Esophagus (tissue), 2 donors: ENCODE results near the gene ENO3. TPM values are rescaled to one million over a fixed set of nuclear protein-coding genes. Genes with fewer than 3 reads are reported as not detected.

Source experiments
- H3K27ac ChIP-seq, 2 donors: one replicate each; pipeline ENCODE4 v1.5.1; 2013; ENCODE audit warnings: low read depth in 2 of 2, mild to moderate bottlenecking in 2 of 2, inconsistent platforms in 1 of 2, low read length in 1 of 2, moderate library complexity in 1 of 2
- H3K27me3 ChIP-seq, 2 donors: one replicate each; pipeline ENCODE4 v1.6.1; 2013; ENCODE audit warnings: low read length in 2 of 2, control low read depth in 1 of 2, mild to moderate bottlenecking in 1 of 2; ENCODE audit not compliant: insufficient read depth in 2 of 2, control insufficient read depth in 1 of 2
- H3K36me3 ChIP-seq, 2 donors: one replicate each; pipeline ENCODE4 v1.6.1; 2013; ENCODE audit warnings: low read length in 1 of 2; ENCODE audit not compliant: control insufficient read depth in 2 of 2, insufficient read depth in 2 of 2
- H3K4me1 ChIP-seq, 2 donors: one replicate each; pipeline ENCODE4 v1.6.1; 2013; ENCODE audit warnings: low read length in 1 of 2; ENCODE audit not compliant: control insufficient read depth in 2 of 2, insufficient read depth in 2 of 2
- H3K4me3 ChIP-seq, 2 donors: one replicate each; pipeline ENCODE4 v1.5.1; 2013; ENCODE audit warnings: low read length in 2 of 2, mild to moderate bottlenecking in 2 of 2, low read depth in 1 of 2, moderate library complexity in 1 of 2
- H3K9me3 ChIP-seq, 2 donors: one replicate each; pipeline ENCODE4 v1.6.1; 2013; ENCODE audit warnings: mild to moderate bottlenecking in 2 of 2, low read depth in 1 of 2, low read length in 1 of 2, moderate library complexity in 1 of 2; ENCODE audit not compliant: control insufficient read depth in 2 of 2, insufficient read depth in 1 of 2
- whole genome bisulfite sequencing, 2 donors: extraction: QIAGEN DNeasy Blood & Tissue Kit; methylation state at CpG; one replicate each; pipeline ENCODE4 v1.1.7; 2013; 5-methylcytosine and 5-hydroxymethylcytosine counted together
- polyA plus RNA-seq, 2 donors: library from polyadenylated mRNA; stranded (reverse); fragments of 200-250 nt; gene quantifications; one replicate each; pipeline ENCODE4 v1.2.3, GENCODE V29; 2013
- donor health status: healthy with polysubstance abuse.
- donor health status: Bipolar disorder and iron deficiency.

Gene ENO3
- polyA plus RNA-seq, 2 donors = 1.7 to 10.8 TPM

DNA sequence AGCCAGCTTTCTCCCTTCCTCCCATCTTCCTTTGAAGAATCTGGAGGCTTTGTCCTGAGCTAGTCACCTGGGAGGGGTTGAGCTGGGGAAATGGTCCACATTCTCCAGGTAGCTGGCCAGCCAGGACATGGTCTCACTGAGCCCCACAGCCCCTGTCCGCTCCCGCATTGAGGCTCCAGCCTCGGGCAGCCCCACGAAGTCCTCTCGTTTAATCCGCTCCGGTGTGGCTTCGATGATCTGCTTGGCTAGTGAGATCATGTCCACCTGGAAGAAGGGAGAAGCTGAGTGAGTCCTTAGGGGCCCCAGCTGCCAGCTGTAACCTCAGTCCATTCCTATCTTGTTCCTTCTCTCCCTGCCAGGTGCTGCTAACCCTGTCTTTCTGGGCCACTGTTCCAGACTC lies 19.4 kb downstream of the ENO3 start:
- Histone ChIP-seq H3K4me3 (no peak overlapping the region), H3K4me1 (peaks cover 9 to 18% of the 10 kb centered on the region in 2 donors), H3K9me3 (no peaks in the 10 kb centered on the region), H3K36me3 (peaks cover 7 to 29% of the 10 kb centered on the region in 2 donors), H3K27me3 (no peaks in the 10 kb centered on the region), H3K27ac (peak overlapping the region in 1 of 2 donors; percentile 8)
- WGBS, 2 donors = 93 to 97% methylated on average over 8 of the region's 8 CpGs

DNA sequence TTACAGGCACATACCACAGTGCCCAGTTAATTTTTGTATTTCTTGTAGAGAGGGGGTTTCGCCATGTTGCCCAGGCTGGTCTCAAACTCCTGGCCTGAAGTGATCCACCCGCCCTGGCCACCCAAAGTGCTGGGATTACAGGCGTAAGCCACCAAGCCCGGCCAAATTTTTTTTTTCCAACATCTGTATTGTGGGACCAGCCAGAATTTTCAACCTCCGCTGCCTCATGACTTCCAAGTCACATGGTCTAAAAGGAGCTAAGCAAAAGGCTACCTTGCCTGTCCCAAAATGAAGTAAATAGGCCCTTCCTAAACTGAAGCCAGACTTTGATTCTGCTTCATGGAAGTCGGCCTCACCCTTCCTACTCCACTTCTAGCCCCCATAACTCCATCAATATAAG lies 20.9 kb downstream of the ENO3 start:
- Histone ChIP-seq H3K27me3 (no peaks in the 10 kb centered on the region), H3K4me3 (no peak overlapping the region), H3K4me1 (peaks cover 9 to 15% of the 10 kb centered on the region in 2 donors), H3K36me3 (peaks cover 7 to 29% of the 10 kb centered on the region in 2 donors), H3K27ac (no peak overlapping the region), H3K9me3 (no peaks in the 10 kb centered on the region)
- 85 to 86% methylated on average over 6 of the region's 6 CpGs for WGBS, 2 donors

- peaks cover 9 to 15% of the 10 kb centered on the region in 2 donors for H3K4me1 ChIP-seq
- H3K4me3 ChIP-seq = no peak overlapping the region
- H3K36me3 ChIP-seq = peaks cover 7 to 32% of the 10 kb centered on the region in 2 donors
- no peak overlapping the region for H3K27ac ChIP-seq
- H3K27me3 ChIP-seq = no peaks in the 10 kb centered on the region
- WGBS, 2 donors = 92 to 94% methylated on average over 10 to 12 of the region's 12 CpGs
- H3K9me3 ChIP-seq = no peaks in the 10 kb centered on the region
These were observed 21.4 kb downstream of the ENO3 start for GRCh38 chr17:4972322-4972721.

DNA sequence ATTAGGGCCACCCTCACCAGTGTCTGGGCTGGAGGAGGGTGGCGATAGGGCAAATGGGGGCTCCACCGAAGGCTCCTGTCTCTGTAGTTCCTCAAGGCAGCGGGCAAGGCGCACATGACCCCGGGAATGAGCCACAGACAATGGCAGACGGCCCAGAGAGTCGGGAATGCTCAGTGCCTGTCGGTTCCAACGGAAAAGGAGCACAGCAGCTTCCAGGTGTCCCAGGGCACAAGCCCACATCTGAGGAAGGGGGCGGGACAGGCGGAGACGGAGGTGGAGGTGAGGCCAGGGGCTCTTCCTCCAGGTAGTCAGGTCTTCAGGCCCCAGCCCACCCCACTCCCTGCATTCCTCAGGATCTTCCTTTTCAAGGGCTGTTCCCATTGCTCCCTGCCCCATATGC lies 21.8 kb downstream of the ENO3 start:
- no peak overlapping the region for H3K27ac ChIP-seq
- H3K4me1 ChIP-seq = peaks cover 9 to 15% of the 10 kb centered on the region in 2 donors
- H3K36me3 ChIP-seq = peaks cover 7 to 35% of the 10 kb centered on the region in 2 donors
- no peaks in the 10 kb centered on the region for H3K9me3 ChIP-seq
- no peak overlapping the region for H3K4me3 ChIP-seq
- H3K27me3 ChIP-seq = no peaks in the 10 kb centered on the region
- WGBS, 2 donors = 81 to 88% methylated on average over 12 of the region's 12 CpGs

GRCh38 chr17:4973256-4974114 lies 22.6 kb downstream of the ENO3 start:
- Histone ChIP-seq H3K27me3 (no peaks in the 10 kb centered on the region), H3K27ac (no peak overlapping the region), H3K9me3 (no peaks in the 10 kb centered on the region), H3K4me3 (no peak overlapping the region), H3K4me1 (peaks cover 6 to 10% of the 10 kb centered on the region in 2 donors), H3K36me3 (peaks cover 12 to 40% of the 10 kb centered on the region in 2 donors)
- 86 to 92% methylated on average over 10 of the region's 10 CpGs for WGBS, 2 donors

DNA sequence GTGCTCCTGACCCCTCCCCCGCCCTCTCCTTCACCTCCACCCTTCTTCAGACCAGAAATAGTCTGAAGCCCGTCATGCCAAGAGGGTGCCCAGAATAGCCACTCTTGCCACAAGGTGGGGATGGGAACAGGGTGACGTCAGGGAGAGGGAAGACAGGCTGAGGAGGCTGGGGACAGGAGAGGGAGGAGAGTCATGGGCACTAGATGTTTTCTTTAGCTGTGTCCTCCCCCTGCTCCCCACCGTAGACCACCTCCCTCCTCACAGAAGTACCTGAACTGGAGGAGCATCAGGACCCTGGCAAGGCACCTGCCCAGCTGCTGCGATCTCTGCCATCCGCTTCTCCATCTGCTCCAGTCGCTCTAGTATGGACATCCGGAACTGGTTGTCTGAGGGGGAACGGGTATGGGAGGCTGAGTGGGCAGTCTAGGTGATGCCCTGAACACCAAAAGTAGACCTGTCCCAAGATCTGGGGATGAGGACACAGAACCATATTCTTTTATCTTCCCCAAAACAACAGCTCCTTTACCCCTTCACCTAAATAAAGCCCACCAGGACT lies 23.3 kb downstream of the ENO3 start:
- H3K9me3 ChIP-seq = no peaks in the 10 kb centered on the region
- H3K27me3 ChIP-seq = no peaks in the 10 kb centered on the region
- peaks cover 0 to 3% of the 10 kb centered on the region in 2 donors for H3K4me1 ChIP-seq
- H3K4me3 ChIP-seq = no peak overlapping the region
- WGBS, 2 donors = 85 to 87% methylated on average over 9 of the region's 9 CpGs
- H3K36me3 ChIP-seq = peaks cover 18 to 44% of the 10 kb centered on the region in 2 donors
- no peak overlapping the region for H3K27ac ChIP-seq

DNA sequence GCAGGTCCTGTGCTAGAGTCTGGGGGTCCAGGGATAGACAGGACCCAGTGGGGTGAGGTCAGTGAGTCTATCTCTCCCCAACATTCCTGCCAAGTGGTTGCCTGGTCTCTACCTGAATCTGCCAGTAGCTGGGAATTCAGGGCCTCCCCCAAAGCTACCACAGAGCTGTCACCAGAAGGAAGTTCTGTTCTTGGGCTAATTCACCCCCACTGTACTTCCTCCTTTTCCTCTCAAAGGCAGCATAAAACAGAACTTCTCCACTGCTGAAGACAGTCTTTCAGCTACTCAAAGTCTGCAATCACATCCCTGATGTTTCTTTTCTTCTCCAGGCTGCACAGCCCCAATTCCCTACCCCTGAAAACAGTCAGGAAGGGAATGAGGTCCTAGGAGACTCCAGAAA lies 27.8 kb downstream of the ENO3 start:
- Histone ChIP-seq H3K4me1 (peaks cover 0 to 3% of the 10 kb centered on the region in 2 donors), H3K9me3 (no peaks in the 10 kb centered on the region), H3K4me3 (no peak overlapping the region), H3K27ac (no peak overlapping the region), H3K36me3 (peaks cover 20 to 39% of the 10 kb centered on the region in 2 donors), H3K27me3 (no peaks in the 10 kb centered on the region)

DNA sequence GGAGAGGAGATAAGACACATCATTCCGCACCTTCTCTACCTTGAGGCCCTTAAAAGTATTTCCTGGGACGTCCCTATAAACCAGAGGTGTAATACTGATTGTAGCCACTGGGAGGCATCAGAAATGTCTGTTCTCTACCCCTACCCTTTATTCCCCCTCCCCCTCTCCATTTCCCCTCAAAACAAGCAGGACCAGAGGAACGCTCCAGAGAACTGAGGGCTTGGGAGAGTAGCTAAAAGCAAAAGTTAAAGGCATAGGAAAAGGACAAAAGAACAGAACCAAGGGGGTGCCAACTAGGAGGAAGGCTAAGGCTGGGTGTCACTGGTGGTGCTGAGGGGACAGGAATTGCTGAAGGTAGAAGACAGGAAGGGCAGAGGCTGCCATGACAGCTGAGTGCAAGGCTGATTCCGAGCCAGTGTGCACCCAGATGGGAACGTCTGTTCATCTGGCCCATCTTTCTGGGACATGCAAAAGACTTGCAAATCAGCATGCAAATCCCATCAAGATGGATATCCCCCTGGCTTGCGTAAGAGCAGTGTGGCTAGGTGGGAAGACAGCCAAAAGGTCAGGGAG lies 29.8 kb downstream of the ENO3 start:
- Histone ChIP-seq H3K4me3 (no peak overlapping the region), H3K9me3 (no peaks in the 10 kb centered on the region), H3K27me3 (no peaks in the 10 kb centered on the region), H3K27ac (no peak overlapping the region), H3K36me3 (peaks cover 13 to 32% of the 10 kb centered on the region in 2 donors), H3K4me1 (peaks cover 0 to 3% of the 10 kb centered on the region in 2 donors)
- WGBS, 2 donors = 39 to 43% methylated on average over 6 of the region's 6 CpGs

- WGBS, 2 donors = 69 to 78% methylated on average over 5 of the region's 5 CpGs
- H3K27me3 ChIP-seq = no peaks in the 10 kb centered on the region
- no peak overlapping the region for H3K4me3 ChIP-seq
- no peaks in the 10 kb centered on the region for H3K9me3 ChIP-seq
- no peak overlapping the region for H3K27ac ChIP-seq
- peaks cover 13 to 28% of the 10 kb centered on the region in 2 donors for H3K36me3 ChIP-seq
- H3K4me1 ChIP-seq = peaks cover 0 to 3% of the 10 kb centered on the region in 2 donors
These were observed 31.4 kb downstream of the ENO3 start for GRCh38 chr17:4982305-4982704.
